Upper lobe of left lung (tissue), 6 donors: ENCODE results near the gene MYF5. TPM values are rescaled to one million over a fixed set of nuclear protein-coding genes. Genes with fewer than 3 reads are reported as not detected.

ENCODE experiments used
- ATAC-seq, 2 donors: fragments of 200-7000 bp; cut with Tn5 transposase; one replicate each; pipeline ENCODE4 v1.9.1; 2022; ENCODE audit warnings: mild to moderate bottlenecking in 2 of 2, moderate library complexity in 2 of 2; ENCODE audit not compliant: low FRiP score in 2 of 2
- DNase-seq, 2 donors: peaks; one replicate each; pipeline ENCODE4 v3.0.0-alpha.2; 2019 to 2020
- H3K27ac ChIP-seq, 4 donors: fragments of 200-600 bp; sonication (generic); one replicate each; pipeline ENCODE4 v1.5.1; 2016 to 2019
- H3K27me3 ChIP-seq, 4 donors: fragments of 200-600 bp; sonication (generic); one replicate each; pipeline ENCODE4 v1.5.1; 2017 to 2019
- H3K36me3 ChIP-seq, 4 donors: fragments of 200-600 bp; sonication (generic); one replicate each; pipeline ENCODE4 v1.5.1; 2016 to 2019
- H3K4me1 ChIP-seq, 4 donors: fragments of 200-600 bp; sonication (generic); one replicate each; pipeline ENCODE4 v1.5.1; 2018 to 2019
- H3K4me3 ChIP-seq, 4 donors: fragments of 200-600 bp; sonication (generic); one replicate each; pipeline ENCODE4 v1.5.1; 2017 to 2019; ENCODE audit warnings: mild to moderate bottlenecking in 2 of 4, moderate library complexity in 1 of 4
- H3K9me3 ChIP-seq, 4 donors: fragments of 200-600 bp; sonication (generic); one replicate each; pipeline ENCODE4 v1.5.1; 2018 to 2019
- EP300 ChIP-seq, 4 donors: sonication (generic); formaldehyde crosslinking; IDR thresholded peaks; one replicate each; pipeline ENCODE4 v1.5.1; 2017; ENCODE audit warnings: antibody characterized with exemption in 4 of 4, control low read depth in 2 of 4
- POLR2A ChIP-seq, 4 donors: fragments of 450-650 bp; IDR thresholded peaks; one replicate each; pipeline ENCODE4 v1.5.1; 2016 to 2017; ENCODE audit warnings: antibody characterized with exemption in 4 of 4, mild to moderate bottlenecking in 2 of 4
- POLR2AphosphoS5 ChIP-seq, 2 donors: sonication (generic); formaldehyde crosslinking; IDR thresholded peaks; one replicate each; pipeline ENCODE4 v1.5.1; 2017; ENCODE audit warnings: antibody characterized with exemption in 2 of 2
- WGBS, 2 donors: methylation state at CpG; one replicate each; pipeline ENCODE4 v1.1.5; 2017 to 2018; 5-methylcytosine and 5-hydroxymethylcytosine counted together
- total RNA-seq, 6 donors: library from RNA; depleted of rRNA in 4 of 6; stranded (reverse); fragments of >200 nt in 4 of 6; gene quantifications; one replicate each; pipeline versions ENCODE4 v1.1.0 to v1.2.1, GENCODE V29; 2016 to 2021
- TF ChIP-seq, protein P1 (sequence below), 6 experiments: fragments of 450-650 bp in 4 of 6; fragments of 200-600 bp in 2 of 6; sonication (generic) in 2 of 6; IDR thresholded peaks; one replicate each; pipeline ENCODE4 v1.5.1; 2016 to 2019; ENCODE audit warnings: antibody characterized with exemption in 6 of 6
- donor health status: DM: no; HTN: no; CAD: no; lungs with moderate emphysema.
- donor health status: DM: no; HTN: yes; CAD: no; lungs with severe emphysema.

The MYF5 gene
- total RNA-seq, 6 donors from 2014 or later, result not detected

DNA sequence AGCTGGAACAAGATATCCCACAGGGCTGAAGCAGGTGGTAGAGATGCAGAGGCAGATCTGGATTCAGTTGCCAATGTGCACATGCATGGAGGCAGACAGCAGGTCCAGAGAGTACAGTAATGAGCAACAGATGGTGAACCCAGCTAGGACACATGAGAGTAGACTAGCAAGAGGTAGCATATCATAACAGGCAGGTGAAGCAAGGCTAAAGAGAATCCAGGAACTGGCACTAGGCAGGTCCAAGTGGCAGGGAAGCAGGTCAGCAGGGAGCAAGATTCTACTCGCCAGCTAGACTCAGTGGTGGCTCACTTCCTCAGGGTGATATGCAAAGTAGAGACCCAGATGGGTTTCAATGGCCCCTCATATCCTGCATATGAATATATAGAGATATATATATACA lies 24.6 kb upstream of the MYF5 start:
- 94% methylated on average over 1 of the region's 1 CpG for WGBS, 2 donors
- H3K9me3 ChIP-seq, result no peaks in the 10 kb centered on the region
- ATAC-seq, result no peak
- no peak overlapping the region for H3K27ac ChIP-seq
- TF ChIP-seq POLR2AphosphoS5 (IDR thresholded peaks at IDR 0.05), result no peak
- TF ChIP-seq EP300 (IDR thresholded peaks at IDR 0.05), result no peak
- TF ChIP-seq, protein P1, sequence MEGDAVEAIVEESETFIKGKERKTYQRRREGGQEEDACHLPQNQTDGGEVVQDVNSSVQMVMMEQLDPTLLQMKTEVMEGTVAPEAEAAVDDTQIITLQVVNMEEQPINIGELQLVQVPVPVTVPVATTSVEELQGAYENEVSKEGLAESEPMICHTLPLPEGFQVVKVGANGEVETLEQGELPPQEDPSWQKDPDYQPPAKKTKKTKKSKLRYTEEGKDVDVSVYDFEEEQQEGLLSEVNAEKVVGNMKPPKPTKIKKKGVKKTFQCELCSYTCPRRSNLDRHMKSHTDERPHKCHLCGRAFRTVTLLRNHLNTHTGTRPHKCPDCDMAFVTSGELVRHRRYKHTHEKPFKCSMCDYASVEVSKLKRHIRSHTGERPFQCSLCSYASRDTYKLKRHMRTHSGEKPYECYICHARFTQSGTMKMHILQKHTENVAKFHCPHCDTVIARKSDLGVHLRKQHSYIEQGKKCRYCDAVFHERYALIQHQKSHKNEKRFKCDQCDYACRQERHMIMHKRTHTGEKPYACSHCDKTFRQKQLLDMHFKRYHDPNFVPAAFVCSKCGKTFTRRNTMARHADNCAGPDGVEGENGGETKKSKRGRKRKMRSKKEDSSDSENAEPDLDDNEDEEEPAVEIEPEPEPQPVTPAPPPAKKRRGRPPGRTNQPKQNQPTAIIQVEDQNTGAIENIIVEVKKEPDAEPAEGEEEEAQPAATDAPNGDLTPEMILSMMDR (IDR thresholded peaks at IDR 0.05), result no peak
- no peak for TF ChIP-seq POLR2A (IDR thresholded peaks at IDR 0.05)
- no peaks in the 10 kb centered on the region for H3K36me3 ChIP-seq
- no peaks in the 10 kb centered on the region for H3K27me3 ChIP-seq
- no peaks in the 10 kb centered on the region for H3K4me1 ChIP-seq
- DNase-seq, result no peak
- H3K4me3 ChIP-seq, result no peak overlapping the region

DNA sequence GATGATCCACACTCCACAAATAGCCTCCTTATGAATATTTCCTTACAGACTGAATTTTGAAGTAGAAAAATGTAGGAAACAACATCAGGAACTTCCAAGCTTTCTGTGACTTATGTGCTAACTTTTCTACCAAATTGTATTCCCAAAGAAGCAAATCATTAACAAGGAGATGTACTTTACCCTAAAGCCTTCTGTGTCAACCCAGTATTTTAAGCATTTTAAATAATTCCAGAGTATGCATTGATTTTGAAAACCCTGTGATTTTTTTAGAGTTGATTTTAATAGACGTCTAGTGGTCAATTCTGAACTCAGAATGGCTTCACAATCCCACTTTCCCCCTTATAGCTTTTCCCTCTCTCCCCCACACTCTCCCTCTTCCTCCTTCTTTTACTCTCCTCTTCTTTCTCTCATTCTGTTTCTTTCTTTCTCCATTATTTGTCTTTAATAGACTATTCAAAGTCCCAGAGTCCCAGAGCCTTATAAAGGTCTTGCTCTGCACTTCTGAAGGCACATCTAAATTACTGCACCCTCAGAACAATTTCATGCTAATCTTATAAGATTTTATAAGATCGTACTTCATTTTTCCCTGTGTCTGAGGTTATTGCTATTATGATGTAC lies 19.3 kb upstream of the MYF5 start:
- H3K4me1 ChIP-seq, result no peaks in the 10 kb centered on the region
- no peak overlapping the region for H3K4me3 ChIP-seq
- H3K27me3 ChIP-seq, result no peaks in the 10 kb centered on the region
- H3K9me3 ChIP-seq, result no peaks in the 10 kb centered on the region
- H3K27ac ChIP-seq, result no peak overlapping the region
- no peak for TF ChIP-seq POLR2AphosphoS5 (IDR thresholded peaks at IDR 0.05)
- no peak for TF ChIP-seq EP300 (IDR thresholded peaks at IDR 0.05)
- TF ChIP-seq, protein P1 (IDR thresholded peaks at IDR 0.05), result no peak
- no peak for TF ChIP-seq POLR2A (IDR thresholded peaks at IDR 0.05)
- no peaks in the 10 kb centered on the region for H3K36me3 ChIP-seq
- WGBS, 2 donors, result 73 to 74% methylated on average over 2 of the region's 2 CpGs
- ATAC-seq (no peak), DNase-seq (no peak)

DNA sequence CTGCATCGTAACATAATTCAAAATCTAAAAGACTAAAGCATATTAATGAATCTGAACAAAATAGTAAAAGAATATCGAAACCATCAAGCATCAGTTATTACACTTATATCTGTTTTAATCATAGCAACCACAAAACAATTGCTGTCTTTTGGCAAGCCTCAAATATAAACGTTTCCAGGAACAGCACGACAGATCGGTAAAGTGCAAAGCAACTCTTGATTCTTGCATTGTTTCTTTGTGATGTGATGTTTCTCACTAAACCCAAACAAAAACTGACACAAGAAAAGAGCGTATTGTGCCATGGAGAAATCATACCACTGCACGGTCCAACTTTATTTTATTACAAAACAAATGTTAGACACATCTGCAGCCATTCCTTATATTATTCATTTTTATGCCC lies 18.5 kb upstream of the MYF5 start:
- WGBS, 2 donors, result 62 to 66% methylated on average over 7 of the region's 7 CpGs
- no peak for TF ChIP-seq POLR2AphosphoS5 (IDR thresholded peaks at IDR 0.05)
- no peak for TF ChIP-seq POLR2A (IDR thresholded peaks at IDR 0.05)
- TF ChIP-seq EP300 (IDR thresholded peaks at IDR 0.05), result no peak
- TF ChIP-seq, protein P1 (IDR thresholded peaks at IDR 0.05), result no peak
- Histone ChIP-seq H3K27ac (no peak overlapping the region), H3K9me3 (no peaks in the 10 kb centered on the region), H3K4me3 (no peak overlapping the region), H3K36me3 (no peaks in the 10 kb centered on the region), H3K27me3 (no peaks in the 10 kb centered on the region), H3K4me1 (no peaks in the 10 kb centered on the region)
- ATAC-seq, result no peak
- DNase-seq, result no peak

DNA sequence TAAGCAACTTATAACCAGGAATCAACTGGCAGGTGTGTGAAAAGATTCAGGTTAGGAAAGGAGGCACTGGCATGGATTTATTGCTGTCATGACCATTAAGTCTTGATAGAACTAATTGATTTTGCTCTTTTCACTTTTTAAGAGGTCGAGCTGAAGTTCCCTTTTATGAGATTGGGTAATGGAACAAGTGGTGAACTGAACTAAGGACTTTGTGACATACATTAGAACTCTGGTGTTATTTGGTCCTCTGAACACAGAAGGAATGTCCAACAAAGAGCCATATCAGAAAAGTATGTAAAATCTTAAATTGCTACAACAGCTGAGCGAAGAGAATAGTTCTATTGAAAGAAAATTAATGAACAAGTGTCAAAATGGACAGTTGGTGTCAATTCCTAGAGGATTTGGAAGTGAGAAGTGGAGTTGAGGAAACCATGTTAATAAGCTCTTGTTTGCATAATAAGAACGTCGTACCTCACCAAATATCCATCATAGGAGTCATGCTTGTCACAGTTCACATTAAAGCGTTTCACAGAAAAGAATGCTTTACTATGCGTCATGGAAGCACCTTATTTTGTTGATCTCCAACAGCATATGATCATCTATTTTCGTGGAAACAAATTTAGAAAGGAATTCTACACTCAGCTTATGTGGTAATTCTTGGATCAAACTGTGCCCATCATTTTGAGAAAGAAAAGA lies 17.7 kb upstream of the MYF5 start:
- Histone ChIP-seq H3K27ac (no peak overlapping the region), H3K9me3 (no peaks in the 10 kb centered on the region), H3K4me1 (no peaks in the 10 kb centered on the region), H3K27me3 (no peaks in the 10 kb centered on the region), H3K36me3 (no peaks in the 10 kb centered on the region), H3K4me3 (no peak overlapping the region)
- DNase-seq, result no peak
- WGBS, 2 donors, result 82 to 83% methylated on average over 7 of the region's 7 CpGs
- no peak for TF ChIP-seq POLR2AphosphoS5 (IDR thresholded peaks at IDR 0.05)
- TF ChIP-seq POLR2A (IDR thresholded peaks at IDR 0.05), result no peak
- TF ChIP-seq, protein P1 (IDR thresholded peaks at IDR 0.05), result no peak
- no peak for TF ChIP-seq EP300 (IDR thresholded peaks at IDR 0.05)
- ATAC-seq, result no peak

DNA sequence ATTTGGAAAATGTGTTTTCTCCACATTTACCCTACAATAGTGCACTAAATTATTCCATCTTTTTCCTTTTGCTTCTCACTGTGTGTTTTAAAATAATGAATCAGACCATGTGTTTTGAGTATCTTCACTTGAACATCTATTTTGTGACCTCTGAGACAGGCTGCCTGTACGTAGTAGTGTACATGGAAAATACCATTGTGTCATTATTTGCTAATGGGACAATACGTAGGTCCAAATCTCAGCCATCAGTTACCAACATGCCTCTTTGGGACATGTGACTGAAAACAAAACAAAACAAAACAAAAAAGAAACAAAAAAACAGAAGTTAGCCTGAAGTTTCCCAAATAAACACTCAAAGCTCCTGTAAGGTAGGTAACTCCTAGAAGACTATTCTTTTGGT lies 16.4 kb upstream of the MYF5 start:
- Histone ChIP-seq H3K9me3 (no peaks in the 10 kb centered on the region), H3K4me1 (no peaks in the 10 kb centered on the region), H3K4me3 (no peak overlapping the region), H3K27me3 (no peaks in the 10 kb centered on the region), H3K36me3 (no peaks in the 10 kb centered on the region), H3K27ac (no peak overlapping the region)
- ATAC-seq (no peak), DNase-seq (no peak)
- WGBS, 2 donors, result 77 to 83% methylated on average over 2 of the region's 2 CpGs
- TF ChIP-seq EP300 (IDR thresholded peaks at IDR 0.05), result no peak
- TF ChIP-seq, protein P1 (IDR thresholded peaks at IDR 0.05), result no peak
- TF ChIP-seq POLR2A (IDR thresholded peaks at IDR 0.05), result no peak
- no peak for TF ChIP-seq POLR2AphosphoS5 (IDR thresholded peaks at IDR 0.05)
